ENCODE results near the gene LRP1B.

DNA sequence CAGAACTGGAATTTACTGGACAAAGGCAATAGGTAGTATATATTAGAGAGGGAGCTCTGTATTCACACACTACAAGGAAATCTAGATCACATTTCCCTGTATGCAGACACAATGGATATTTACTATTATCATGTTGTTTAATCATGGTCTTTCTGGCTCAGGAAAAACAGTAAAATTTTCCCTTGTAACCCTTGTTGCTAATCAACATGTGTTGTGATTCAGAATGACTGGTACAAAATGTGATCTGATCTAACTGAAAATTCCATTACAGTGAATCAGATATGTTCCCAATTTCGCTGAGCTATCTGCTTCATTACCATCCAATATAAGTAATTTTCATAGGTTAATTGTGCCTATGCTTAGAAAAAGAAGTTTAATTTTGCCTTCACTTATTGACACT is 1109.7 kb downstream of the LRP1B start:
- TF ChIP-seq, protein P1, sequence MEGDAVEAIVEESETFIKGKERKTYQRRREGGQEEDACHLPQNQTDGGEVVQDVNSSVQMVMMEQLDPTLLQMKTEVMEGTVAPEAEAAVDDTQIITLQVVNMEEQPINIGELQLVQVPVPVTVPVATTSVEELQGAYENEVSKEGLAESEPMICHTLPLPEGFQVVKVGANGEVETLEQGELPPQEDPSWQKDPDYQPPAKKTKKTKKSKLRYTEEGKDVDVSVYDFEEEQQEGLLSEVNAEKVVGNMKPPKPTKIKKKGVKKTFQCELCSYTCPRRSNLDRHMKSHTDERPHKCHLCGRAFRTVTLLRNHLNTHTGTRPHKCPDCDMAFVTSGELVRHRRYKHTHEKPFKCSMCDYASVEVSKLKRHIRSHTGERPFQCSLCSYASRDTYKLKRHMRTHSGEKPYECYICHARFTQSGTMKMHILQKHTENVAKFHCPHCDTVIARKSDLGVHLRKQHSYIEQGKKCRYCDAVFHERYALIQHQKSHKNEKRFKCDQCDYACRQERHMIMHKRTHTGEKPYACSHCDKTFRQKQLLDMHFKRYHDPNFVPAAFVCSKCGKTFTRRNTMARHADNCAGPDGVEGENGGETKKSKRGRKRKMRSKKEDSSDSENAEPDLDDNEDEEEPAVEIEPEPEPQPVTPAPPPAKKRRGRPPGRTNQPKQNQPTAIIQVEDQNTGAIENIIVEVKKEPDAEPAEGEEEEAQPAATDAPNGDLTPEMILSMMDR (IDR thresholded peaks at IDR 0.05), result no peak
- TF ChIP-seq POLR2A (IDR thresholded peaks at IDR 0.05; ENCODE audit: low read length) (no peak), CEBPB (IDR thresholded peaks at IDR 0.05) (no peak), FOSL2 (IDR thresholded peaks at IDR 0.05) (no peak), FOSL2 (CRISPR knock-in tag; IDR thresholded peaks at IDR 0.05) (no peak), ZNF302 (CRISPR knock-in tag; IDR thresholded peaks at IDR 0.05) (no peak), KDM5A (IDR thresholded peaks at IDR 0.05) (no peak), EP300 (IDR thresholded peaks at IDR 0.05) (no peak), RFX5 (IDR thresholded peaks at IDR 0.05) (no peak), TP53 (CRISPR knock-in tag; IDR thresholded peaks at IDR 0.05) (no peak)
- TF ChIP-seq, protein P2, sequence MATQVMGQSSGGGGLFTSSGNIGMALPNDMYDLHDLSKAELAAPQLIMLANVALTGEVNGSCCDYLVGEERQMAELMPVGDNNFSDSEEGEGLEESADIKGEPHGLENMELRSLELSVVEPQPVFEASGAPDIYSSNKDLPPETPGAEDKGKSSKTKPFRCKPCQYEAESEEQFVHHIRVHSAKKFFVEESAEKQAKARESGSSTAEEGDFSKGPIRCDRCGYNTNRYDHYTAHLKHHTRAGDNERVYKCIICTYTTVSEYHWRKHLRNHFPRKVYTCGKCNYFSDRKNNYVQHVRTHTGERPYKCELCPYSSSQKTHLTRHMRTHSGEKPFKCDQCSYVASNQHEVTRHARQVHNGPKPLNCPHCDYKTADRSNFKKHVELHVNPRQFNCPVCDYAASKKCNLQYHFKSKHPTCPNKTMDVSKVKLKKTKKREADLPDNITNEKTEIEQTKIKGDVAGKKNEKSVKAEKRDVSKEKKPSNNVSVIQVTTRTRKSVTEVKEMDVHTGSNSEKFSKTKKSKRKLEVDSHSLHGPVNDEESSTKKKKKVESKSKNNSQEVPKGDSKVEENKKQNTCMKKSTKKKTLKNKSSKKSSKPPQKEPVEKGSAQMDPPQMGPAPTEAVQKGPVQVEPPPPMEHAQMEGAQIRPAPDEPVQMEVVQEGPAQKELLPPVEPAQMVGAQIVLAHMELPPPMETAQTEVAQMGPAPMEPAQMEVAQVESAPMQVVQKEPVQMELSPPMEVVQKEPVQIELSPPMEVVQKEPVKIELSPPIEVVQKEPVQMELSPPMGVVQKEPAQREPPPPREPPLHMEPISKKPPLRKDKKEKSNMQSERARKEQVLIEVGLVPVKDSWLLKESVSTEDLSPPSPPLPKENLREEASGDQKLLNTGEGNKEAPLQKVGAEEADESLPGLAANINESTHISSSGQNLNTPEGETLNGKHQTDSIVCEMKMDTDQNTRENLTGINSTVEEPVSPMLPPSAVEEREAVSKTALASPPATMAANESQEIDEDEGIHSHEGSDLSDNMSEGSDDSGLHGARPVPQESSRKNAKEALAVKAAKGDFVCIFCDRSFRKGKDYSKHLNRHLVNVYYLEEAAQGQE (IDR thresholded peaks at IDR 0.05), result no peak

All from A549 (cell line).